Measurements from ENCODE around the gene RASGRF2. TPM values are rescaled to one million over a fixed set of nuclear protein-coding genes. Genes with fewer than 3 reads are reported as not detected.
"Not testable (repeated sequence)": the region's sequence is repeated elsewhere in the genome, so short reads cannot be mapped to it uniquely, and the experiment has no call there.

RASGRF2 gene
- polyA plus RNA-seq, 2 of the 4 experiments (the other 2 are of a cell fraction), result 1.4 to 2.1 TPM

- TF ChIP-seq E2F6 (IDR thresholded peaks at IDR 0.05; ENCODE audit: borderline replicate concordance, low read depth) (no peak), FOXS1 (CRISPR knock-in tag; IDR thresholded peaks at IDR 0.05) (no peak), PBX3 (IDR thresholded peaks at IDR 0.05) (no peak), RARB (CRISPR knock-in tag; IDR thresholded peaks at IDR 0.05) (no peak)
These were observed 309.7 kb downstream of the RASGRF2 start (continued) for GRCh38 chr5:81269751-81270393.

GRCh38 chr5:81270394-81271027 is 310.3 kb downstream of the RASGRF2 start:
- WGBS (ENCODE audit: missing lambda C conversion rate), result 94% methylated on average over 2 of the region's 2 CpGs
- DNase-seq (ENCODE audit: low read depth in 1 of 2, low spot score in 1 of 2); H3K4me3 ChIP-seq; POLR2A ChIA-PET; ATAC-seq; H3K4me2 ChIP-seq; FAIRE-seq; H3K9me3 ChIP-seq: not testable (repeated sequence)
- CTCF ChIA-PET, result interaction anchor here (0.6 to 1.6 kb wide), 5 partner anchors 26 to 607 kb away, joined by 3 to 6 read pairs (median 4); no protein-coding TSS in a partner anchor
- Histone ChIP-seq H3K4me1 (peaks cover 25% of the 10 kb centered on the region), H3K27ac (peak overlapping the region in 1 of 2 experiments; percentile 77; a peak in 4 of 6 replicates)

Small RNA genes within 50 kb of the gene (small RNA-seq; reads per million reads assigned to genes)
- gene AC026436.1, result 0 to 0.43 (median 0) reads per million in 6 experiments

Data from A549 (cell line).